ENCODE data around the gene PLPP3. TPM values are rescaled to one million over a fixed set of nuclear protein-coding genes. Genes with fewer than 3 reads are reported as not detected.

The PLPP3 gene
- total RNA-seq, 2 donors from 2014 or later, result 40.4 to 107 TPM

DNA sequence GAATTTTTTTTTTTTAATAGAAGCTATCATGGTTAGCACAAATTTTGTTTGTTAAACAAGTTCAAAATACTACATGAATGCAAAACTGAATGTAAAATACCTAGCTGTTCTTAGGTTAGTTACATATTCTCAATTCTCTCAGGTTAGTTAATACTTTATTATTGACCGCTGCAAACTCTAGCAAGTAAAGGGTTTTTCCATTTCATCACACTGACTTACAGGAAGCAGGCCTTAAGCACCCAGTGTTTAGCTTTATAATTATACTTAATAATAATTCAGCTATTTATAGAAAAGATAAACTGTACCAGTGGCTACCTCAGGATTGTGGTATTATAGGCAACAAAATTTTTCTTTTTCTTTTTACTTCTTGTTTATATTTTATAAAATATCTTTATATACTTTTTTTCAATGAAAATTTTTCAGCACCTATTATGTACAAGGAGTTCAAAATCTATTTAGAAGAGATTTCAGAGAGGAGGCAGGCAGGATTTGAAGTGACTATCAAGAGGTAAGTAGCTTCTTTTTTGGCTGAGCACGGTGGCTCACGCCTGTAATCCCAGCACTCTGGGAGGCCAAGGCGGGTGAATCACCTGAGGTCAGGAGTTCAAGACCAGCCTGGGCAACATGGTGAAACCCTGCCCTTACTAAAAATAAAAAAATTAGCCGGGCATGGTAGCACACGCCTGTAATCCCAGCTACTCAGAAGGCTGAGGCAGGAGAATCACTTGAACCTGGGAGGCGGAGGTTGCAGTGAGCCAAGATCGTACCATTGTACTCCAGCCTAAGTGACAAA is 17.9 kb downstream of the PLPP3 start:
- Histone ChIP-seq H3K36me3 (no peaks in the 10 kb centered on the region), H3K27me3 (replicated peaks; ENCODE audit: insufficient read depth) (no peaks in the 10 kb centered on the region), H3K27ac (no peak overlapping the region), H3K4me3 (no peak overlapping the region), H3K9me3 (no peaks in the 10 kb centered on the region), H3K4me1 (replicated peaks) (no peaks in the 10 kb centered on the region)
- 90% methylated on average over 8 of the region's 8 CpGs for WGBS
- intact Hi-C loops (cut with DNase I), result no loop called here
- no peak for TF ChIP-seq POLR2AphosphoS5 (IDR thresholded peaks at IDR 0.05)
- no peak for TF ChIP-seq POLR2A (IDR thresholded peaks at IDR 0.05)
- TF ChIP-seq, protein P1, sequence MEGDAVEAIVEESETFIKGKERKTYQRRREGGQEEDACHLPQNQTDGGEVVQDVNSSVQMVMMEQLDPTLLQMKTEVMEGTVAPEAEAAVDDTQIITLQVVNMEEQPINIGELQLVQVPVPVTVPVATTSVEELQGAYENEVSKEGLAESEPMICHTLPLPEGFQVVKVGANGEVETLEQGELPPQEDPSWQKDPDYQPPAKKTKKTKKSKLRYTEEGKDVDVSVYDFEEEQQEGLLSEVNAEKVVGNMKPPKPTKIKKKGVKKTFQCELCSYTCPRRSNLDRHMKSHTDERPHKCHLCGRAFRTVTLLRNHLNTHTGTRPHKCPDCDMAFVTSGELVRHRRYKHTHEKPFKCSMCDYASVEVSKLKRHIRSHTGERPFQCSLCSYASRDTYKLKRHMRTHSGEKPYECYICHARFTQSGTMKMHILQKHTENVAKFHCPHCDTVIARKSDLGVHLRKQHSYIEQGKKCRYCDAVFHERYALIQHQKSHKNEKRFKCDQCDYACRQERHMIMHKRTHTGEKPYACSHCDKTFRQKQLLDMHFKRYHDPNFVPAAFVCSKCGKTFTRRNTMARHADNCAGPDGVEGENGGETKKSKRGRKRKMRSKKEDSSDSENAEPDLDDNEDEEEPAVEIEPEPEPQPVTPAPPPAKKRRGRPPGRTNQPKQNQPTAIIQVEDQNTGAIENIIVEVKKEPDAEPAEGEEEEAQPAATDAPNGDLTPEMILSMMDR (IDR thresholded peaks at IDR 0.05), result no peak
- DNase-seq (ENCODE audit: low spot score), result no peak

DNA sequence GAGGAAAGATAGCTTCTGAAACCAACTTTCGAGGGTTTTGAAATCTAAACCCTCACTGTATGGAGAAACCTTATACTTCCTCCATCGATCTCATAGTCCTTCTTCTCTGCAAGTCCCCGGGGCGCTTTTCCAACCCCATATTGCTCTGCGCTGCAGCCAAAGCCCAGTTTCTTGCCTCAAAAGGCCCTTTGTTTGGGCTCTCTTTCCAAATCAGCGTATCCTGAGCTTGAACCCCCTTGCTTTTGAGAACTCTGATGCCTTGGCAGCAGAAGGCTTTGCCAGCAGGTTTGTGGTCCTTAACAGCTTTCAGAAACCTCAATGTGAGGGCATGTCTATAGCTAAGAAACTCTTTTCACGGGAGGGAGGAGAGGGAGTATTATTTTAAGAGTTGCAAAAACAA is 21.6 kb downstream of the PLPP3 start:
- no peak overlapping the region for H3K27ac ChIP-seq
- no peak overlapping the region for H3K4me3 ChIP-seq
- TF ChIP-seq POLR2AphosphoS5 (IDR thresholded peaks at IDR 0.05) (no peak), POLR2A (IDR thresholded peaks at IDR 0.05) (no peak)
- TF ChIP-seq, protein P1 (IDR thresholded peaks at IDR 0.05), result no peak
- WGBS, result 64% methylated on average over 7 of the region's 7 CpGs
- intact Hi-C loops (cut with DNase I), result no loop called here
- no peak for DNase-seq (ENCODE audit: low spot score)
- H3K36me3 ChIP-seq, result no peaks in the 10 kb centered on the region
- H3K9me3 ChIP-seq, result no peaks in the 10 kb centered on the region
- no peaks in the 10 kb centered on the region for H3K27me3 ChIP-seq (replicated peaks; ENCODE audit: insufficient read depth)
- no peaks in the 10 kb centered on the region for H3K4me1 ChIP-seq (replicated peaks)

DNA sequence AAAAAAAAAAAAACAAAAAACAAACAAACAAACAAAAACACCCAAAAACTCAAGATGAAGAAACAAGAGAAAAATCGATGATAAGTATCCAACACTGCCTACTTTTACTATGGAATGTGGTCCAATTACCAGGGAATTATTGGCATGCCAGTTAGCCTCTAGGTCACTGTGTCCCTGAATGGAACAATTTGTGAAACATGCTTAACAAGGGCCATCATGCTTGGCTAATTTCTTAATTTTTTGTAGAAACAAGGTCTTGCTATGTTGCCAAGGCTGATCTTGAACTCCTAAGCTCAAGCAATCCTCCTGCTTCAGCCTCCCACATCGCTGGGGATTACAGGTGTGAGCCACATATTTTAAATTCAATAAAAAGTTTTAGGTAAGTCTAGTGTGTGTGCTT is 23.9 kb downstream of the PLPP3 start:
- no peak for TF ChIP-seq POLR2AphosphoS5 (IDR thresholded peaks at IDR 0.05)
- TF ChIP-seq POLR2A (IDR thresholded peaks at IDR 0.05), result no peak
- TF ChIP-seq, protein P1 (IDR thresholded peaks at IDR 0.05), result no peak
- Histone ChIP-seq H3K9me3 (no peaks in the 10 kb centered on the region), H3K27ac (no peak overlapping the region), H3K36me3 (no peaks in the 10 kb centered on the region), H3K4me1 (replicated peaks) (no peaks in the 10 kb centered on the region), H3K27me3 (replicated peaks; ENCODE audit: insufficient read depth) (no peaks in the 10 kb centered on the region), H3K4me3 (no peak overlapping the region)
- intact Hi-C loops (cut with DNase I), result no loop called here
- no peak for DNase-seq (ENCODE audit: low spot score)
- 91% methylated on average over 2 of the region's 2 CpGs for WGBS

DNA sequence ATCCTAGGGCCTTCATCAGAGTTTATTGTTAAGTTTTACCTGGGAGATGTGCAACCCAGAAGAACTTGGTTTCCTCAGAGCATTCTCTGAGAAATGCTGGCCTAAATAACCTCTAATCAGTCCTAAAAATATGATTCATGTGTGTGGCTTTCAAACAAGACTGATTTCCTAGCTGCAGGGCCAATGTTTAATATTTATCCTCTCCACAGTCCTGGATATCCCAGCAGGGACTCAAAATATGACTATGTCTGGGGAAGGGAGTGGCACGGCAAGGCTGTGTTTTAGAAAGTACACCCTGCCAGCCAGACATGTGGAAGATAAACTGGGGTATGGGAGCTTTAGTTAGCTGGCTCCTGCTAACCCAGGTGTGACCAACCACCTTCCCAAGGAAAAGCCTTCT is 26.3 kb downstream of the PLPP3 start:
- H3K27ac ChIP-seq, result no peak overlapping the region
- TF ChIP-seq POLR2A (IDR thresholded peaks at IDR 0.05), result no peak
- TF ChIP-seq, protein P1 (IDR thresholded peaks at IDR 0.05), result no peak
- TF ChIP-seq POLR2AphosphoS5 (IDR thresholded peaks at IDR 0.05), result no peak
- WGBS, result 77% methylated on average over 1 of the region's 1 CpG
- H3K4me3 ChIP-seq, result no peak overlapping the region
- no peaks in the 10 kb centered on the region for H3K36me3 ChIP-seq
- intact Hi-C loops (cut with DNase I), result no loop called here
- H3K27me3 ChIP-seq (replicated peaks; ENCODE audit: insufficient read depth), result no peaks in the 10 kb centered on the region
- no peak for DNase-seq (ENCODE audit: low spot score)
- no peaks in the 10 kb centered on the region for H3K4me1 ChIP-seq (replicated peaks)
- no peaks in the 10 kb centered on the region for H3K9me3 ChIP-seq

DNA sequence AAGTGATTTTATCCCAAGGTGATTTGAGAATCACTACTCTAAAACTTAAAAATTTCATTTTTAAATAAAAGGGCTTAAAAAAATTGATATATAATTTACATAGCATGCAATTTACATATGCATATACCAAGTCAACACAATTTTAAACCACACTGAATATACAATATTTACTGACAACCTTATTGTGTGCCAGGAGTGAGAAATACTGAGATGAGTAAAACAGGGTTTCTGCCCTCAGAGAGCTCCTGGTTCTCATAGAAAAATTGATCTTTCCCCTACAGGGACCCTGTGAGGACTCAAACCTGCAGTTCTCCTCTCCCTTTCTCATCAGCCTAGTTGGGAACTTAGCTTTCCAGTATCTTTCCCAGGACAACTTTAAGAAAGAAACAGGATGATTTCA is 27.0 kb downstream of the PLPP3 start:
- H3K4me3 ChIP-seq, result no peak overlapping the region
- no peak for DNase-seq (ENCODE audit: low spot score)
- TF ChIP-seq POLR2AphosphoS5 (IDR thresholded peaks at IDR 0.05) (no peak), POLR2A (IDR thresholded peaks at IDR 0.05) (no peak)
- TF ChIP-seq, protein P1 (IDR thresholded peaks at IDR 0.05), result no peak
- H3K36me3 ChIP-seq, result no peaks in the 10 kb centered on the region
- H3K9me3 ChIP-seq, result no peaks in the 10 kb centered on the region
- no peaks in the 10 kb centered on the region for H3K27me3 ChIP-seq (replicated peaks; ENCODE audit: insufficient read depth)
- H3K27ac ChIP-seq, result no peak overlapping the region
- intact Hi-C loops (cut with DNase I), result no loop called here
- no peaks in the 10 kb centered on the region for H3K4me1 ChIP-seq (replicated peaks)

All from prostate gland (tissue), 2 donors.